ENCODE results near the gene NCAM1. TPM values are rescaled to one million over a fixed set of nuclear protein-coding genes. Genes with fewer than 3 reads are reported as not detected.
"Not testable (repeated sequence)": the region's sequence is repeated elsewhere in the genome, so short reads cannot be mapped to it uniquely, and the experiment has no call there.

The NCAM1 gene
- total RNA-seq (2022) = 0.95 and 1.1 TPM in 2 replicates
- percentile 17 among the genes with signal in this experiment for Bru-seq, nascent RNA
- BruChase-seq, experiment 1, labeled RNA remaining after a 2-hour chase = percentile 20 among the genes with signal in this experiment
- percentile 14 among the genes with signal in this experiment for BruChase-seq, experiment 2, labeled RNA remaining after a 6-hour chase
- long read RNA-seq, partial matches to known transcripts = 1 of 1 reads
- long read RNA-seq, other reads (novel, unspliced or antisense) = 0 of 1 reads

GRCh38 chr11:112961146-112961668 lies at the start of gene NCAM1:
NCAM1 (plus strand) TSS chr11:112961420.
- H3K27ac Mint-ChIP-seq (ENCODE audit: unreplicated experiment) = no peak within 1 kb of the TSS
- Histone ChIP-seq H3K4me1 (0 out of 2 replicates have a peak, but pooled peaks cover 5% of the 10 kb centered on the region), H3K9me3 (no peaks in the 10 kb centered on the region), H3K36me3 (ENCODE audit: control insufficient read depth, insufficient read depth, low read length) (no peaks in the 10 kb centered on the region), H3K4me3 (ENCODE audit: low read depth, low read length) (peak within 1 kb of the TSS; percentile 36), H3K27me3 (replicated peaks; ENCODE audit: control insufficient read depth, insufficient read depth, low read length) (peaks cover 2% of the 10 kb centered on the region)
- no peak for TF ChIP-seq CTCF (IDR thresholded peaks at IDR 0.05; ENCODE audit: insufficient read depth in 1 of 2, low read depth in 1 of 2, low read length in 1 of 2, severe bottlenecking in 1 of 2, unreplicated experiment in 1 of 2)
- intact Hi-C loops (cut with micrococcal nuclease; ENCODE audit: unreplicated experiment) = loop anchor here (1.0 to 10.0 kb wide), 2 partner anchors 349 to 366 kb away; no protein-coding TSS in a partner anchor
- H3K27me3 Mint-ChIP-seq (ENCODE audit: insufficient read depth, unreplicated experiment) = peaks cover 49% of the 10 kb centered on the region
- ChIA-PET CTCF (no interaction called here), POLR2A (interaction anchor here (0.9 kb wide), 1 partner anchor 339 kb away, joined by 4 read pairs; no protein-coding TSS in a partner anchor)
- H3K36me3 Mint-ChIP-seq (ENCODE audit: insufficient read depth, unreplicated experiment) = no peaks in the 10 kb centered on the region
- no TSS peak for BruUV-seq (replicated peaks)
- H3K4me3 Mint-ChIP-seq (ENCODE audit: unreplicated experiment) = peak within 1 kb of the TSS; percentile 74
- H3K9me3 Mint-ChIP-seq (ENCODE audit: unreplicated experiment) = no peaks in the 10 kb centered on the region
- peak; percentile 78 to 89 for DNase-seq
- peaks cover 4% of the 10 kb centered on the region for H3K4me1 Mint-ChIP-seq (ENCODE audit: low read depth, unreplicated experiment)

GRCh38 chr11:112922606-112923005 lies 38.6 kb upstream of the NCAM1 start:
- Histone ChIP-seq H3K9me3 (no peaks in the 10 kb centered on the region), H3K36me3 (ENCODE audit: control insufficient read depth, insufficient read depth, low read length) (no peaks in the 10 kb centered on the region), H3K4me3 (ENCODE audit: low read depth, low read length) (no peak overlapping the region), H3K4me1 (no peaks in the 10 kb centered on the region), H3K27me3 (replicated peaks; ENCODE audit: control insufficient read depth, insufficient read depth, low read length) (no peaks in the 10 kb centered on the region; the same call in 1 of the 2 replicates)
- no peaks in the 10 kb centered on the region for H3K4me1 Mint-ChIP-seq (ENCODE audit: low read depth, unreplicated experiment)
- CTCF ChIA-PET = no interaction called here
- H3K36me3 Mint-ChIP-seq (ENCODE audit: insufficient read depth, unreplicated experiment) = no peaks in the 10 kb centered on the region
- DNase-seq = no peak
- H3K9me3 Mint-ChIP-seq (ENCODE audit: unreplicated experiment) = no peaks in the 10 kb centered on the region
- intact Hi-C loops (cut with micrococcal nuclease; ENCODE audit: unreplicated experiment) = loop anchor here (10.0 kb wide), 1 partner anchor 192 kb away; no protein-coding TSS in a partner anchor
- no peak overlapping the region for H3K4me3 Mint-ChIP-seq (ENCODE audit: unreplicated experiment)
- TF ChIP-seq CTCF (IDR thresholded peaks at IDR 0.05; ENCODE audit: insufficient read depth in 1 of 2, low read depth in 1 of 2, low read length in 1 of 2, severe bottlenecking in 1 of 2, unreplicated experiment in 1 of 2) = no peak
- POLR2A ChIA-PET = no interaction called here
- H3K27ac Mint-ChIP-seq (ENCODE audit: unreplicated experiment) = no peak overlapping the region
- H3K27me3 Mint-ChIP-seq (ENCODE audit: insufficient read depth, unreplicated experiment) = peaks cover 28% of the 10 kb centered on the region
- no TSS peak for BruUV-seq (replicated peaks)

- intact Hi-C loops (cut with micrococcal nuclease; ENCODE audit: unreplicated experiment) = loop anchor here (10.0 kb wide), 1 partner anchor 190 kb away; no protein-coding TSS in a partner anchor
- CTCF ChIA-PET = interaction anchor here (0.6 kb wide), 1 partner anchor 645 kb away, joined by 4 read pairs; no protein-coding TSS in a partner anchor
- H3K4me3 ChIP-seq (ENCODE audit: low read depth, low read length); POLR2A ChIA-PET; H3K27me3 ChIP-seq (replicated peaks; ENCODE audit: control insufficient read depth, insufficient read depth, low read length); H3K36me3 Mint-ChIP-seq (ENCODE audit: insufficient read depth, unreplicated experiment); H3K9me3 Mint-ChIP-seq (ENCODE audit: unreplicated experiment); BruUV-seq (replicated peaks); H3K9me3 ChIP-seq; DNase-seq; H3K4me1 ChIP-seq; H3K27ac Mint-ChIP-seq (ENCODE audit: unreplicated experiment); H3K4me3 Mint-ChIP-seq (ENCODE audit: unreplicated experiment); H3K36me3 ChIP-seq (ENCODE audit: control insufficient read depth, insufficient read depth, low read length); H3K4me1 Mint-ChIP-seq (ENCODE audit: low read depth, unreplicated experiment): not testable (repeated sequence)
- peaks cover 34% of the 10 kb centered on the region for H3K27me3 Mint-ChIP-seq (ENCODE audit: insufficient read depth, unreplicated experiment)
Measured at GRCh38 chr11:112924836-112925235, 36.4 kb upstream of the NCAM1 start.
